OCI-LY3 (cell line): ENCODE data around the gene COPS3.

Experiments
- H2AFZ ChIP-seq: fragments of 200-600, 300-600 bp; shearing (Covaris generic); 2 replicates; pipeline ENCODE4 v1.6.0; 2014; ENCODE audit warnings: antibody characterized with exemption, low read depth, low read length
- H3K27ac ChIP-seq: fragments of 200-600, 300-600 bp; sonication (generic); 2 replicates; pipeline ENCODE4 v1.5.1; 2014; ENCODE audit warnings: mild to moderate bottlenecking, low read length, moderate library complexity, mixed read lengths
- H3K27me3 ChIP-seq: fragments of 200-600, 300-600 bp; sonication (generic); 2 replicates; pipeline ENCODE4 v1.6.1; 2014; ENCODE audit warnings: low read depth, low read length, mixed read lengths
- H3K36me3 ChIP-seq: fragments of 200-600, 300-600 bp; sonication (generic); replicated peaks from 2 replicates; pipeline ENCODE3; 2014; ENCODE audit warnings: low read depth, low read length, mixed read lengths
- H3K4me1 ChIP-seq: fragments of 300-600, 200-600 bp; sonication (generic); 2 replicates; pipeline ENCODE4 v1.6.1; 2014; ENCODE audit warnings: low read length, mixed read lengths
- H3K4me2 ChIP-seq: fragments of 200-600, 300-600 bp; sonication (generic); 2 replicates; pipeline ENCODE4 v1.6.1; 2014; ENCODE audit warnings: low read length, mixed read lengths
- H3K4me3 ChIP-seq: fragments of 300-600, 200-600 bp; sonication (generic); 2 replicates; pipeline ENCODE4 v1.5.1; 2014; ENCODE audit warnings: antibody characterized with exemption, mild to moderate bottlenecking, low read length, moderate library complexity
- H3K79me2 ChIP-seq: fragments of 300-600, 200-600 bp; shearing (Covaris generic); 2 replicates; pipeline ENCODE4 v1.6.1; 2014; ENCODE audit warnings: mild to moderate bottlenecking, low read length, mixed read lengths
- H3K9ac ChIP-seq: fragments of 300-600, 200-600 bp; shearing (Covaris generic); 2 replicates; pipeline ENCODE4 v1.6.0; 2014; ENCODE audit warnings: mild to moderate bottlenecking, low read length, moderate library complexity
- H3K9me3 ChIP-seq: fragments of 200-600, 300-600 bp; shearing (Covaris generic); 2 replicates; pipeline ENCODE4 v1.6.1; 2014; ENCODE audit warnings: low read length, mixed read lengths; ENCODE audit not compliant: insufficient read depth
- H4K20me1 ChIP-seq: fragments of 200-600, 300-600 bp; sonication (generic); 2 replicates; pipeline ENCODE4 v1.6.1; 2016; ENCODE audit warnings: low read length, mixed read lengths; ENCODE audit not compliant: insufficient read depth
- CTCF ChIP-seq: fragments of 200-600, 300-600 bp; sonication (generic); IDR thresholded peaks from 2 replicates; pipeline ENCODE4 v1.5.1; 2014; ENCODE audit warnings: antibody characterized with exemption, low read length, low read depth
- EZH2phosphoT487 ChIP-seq: fragments of 200-600 bp; shearing (Covaris generic); IDR thresholded peaks from 2 replicates; pipeline ENCODE4 v1.6.1; 2018; ENCODE audit warnings: antibody characterized with exemption, mixed run types, low read depth

The COPS3 gene

DNA sequence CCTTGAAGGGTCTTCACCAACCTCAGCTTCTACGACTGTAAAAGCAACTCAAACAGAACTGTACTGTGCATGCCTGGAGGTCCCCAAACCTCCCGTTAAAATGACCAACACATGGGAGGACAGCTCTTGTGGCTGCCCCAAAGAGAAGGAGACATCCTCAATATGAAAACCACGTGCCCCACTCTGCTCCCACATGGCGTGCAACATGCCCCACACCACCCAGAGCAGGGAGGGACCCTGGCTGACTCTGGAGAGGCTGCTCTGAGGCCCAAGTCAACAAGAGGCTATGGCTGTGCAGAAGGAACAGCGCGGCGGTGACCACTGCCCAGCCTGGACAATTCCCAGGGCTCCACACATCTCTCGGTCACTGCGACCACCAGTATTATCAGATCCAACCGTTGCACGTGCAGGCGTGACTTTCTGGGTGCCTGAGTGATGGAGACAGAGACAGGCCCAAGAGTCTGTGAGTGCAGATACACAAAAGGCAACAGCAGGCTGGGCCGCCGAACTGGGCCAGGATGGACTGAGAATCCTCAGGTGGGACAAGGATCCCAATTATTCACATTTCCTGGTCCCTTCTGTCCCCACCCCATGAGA, 76.3 kb downstream of the COPS3 start:
- no peak overlapping the region for H3K27ac ChIP-seq
- peak overlapping the region; percentile 98 for H3K4me2 ChIP-seq
- H3K4me3 ChIP-seq, result peak overlapping the region; percentile 99
- H4K20me1 ChIP-seq, result peaks cover 8% of the 10 kb centered on the region
- TF ChIP-seq EZH2phosphoT487 (no peak), CTCF (no peak)
- H2AFZ ChIP-seq, result no peak overlapping the region
- peak overlapping the region; percentile 96 for H3K9ac ChIP-seq
- H3K27me3 ChIP-seq, result no peaks in the 10 kb centered on the region
- H3K79me2 ChIP-seq, result peaks cover 54% of the 10 kb centered on the region
- H3K4me1 ChIP-seq, result peaks cover 18% of the 10 kb centered on the region
- H3K36me3 ChIP-seq, result peaks cover 19% of the 10 kb centered on the region
- H3K9me3 ChIP-seq, result no peaks in the 10 kb centered on the region

- Histone ChIP-seq H3K9ac (peak overlapping the region; percentile 96), H3K36me3 (peaks cover 19% of the 10 kb centered on the region), H2AFZ (no peak overlapping the region), H3K4me2 (peak overlapping the region; percentile 98), H3K79me2 (peaks cover 54% of the 10 kb centered on the region), H3K4me3 (peak overlapping the region; percentile 99), H4K20me1 (peaks cover 8% of the 10 kb centered on the region), H3K27me3 (no peaks in the 10 kb centered on the region), H3K27ac (no peak overlapping the region), H3K9me3 (no peaks in the 10 kb centered on the region), H3K4me1 (peaks cover 18% of the 10 kb centered on the region)
- TF ChIP-seq EZH2phosphoT487 (no peak), CTCF (no peak)
Observed at GRCh38 chr17:17204041-17204591, 76.9 kb downstream of the COPS3 start.

- H3K36me3 ChIP-seq, result peaks cover 19% of the 10 kb centered on the region
- TF ChIP-seq EZH2phosphoT487, result no peak
- TF ChIP-seq CTCF, result no peak
- H3K27me3 ChIP-seq, result no peaks in the 10 kb centered on the region
- H2AFZ ChIP-seq, result no peak overlapping the region
- no peak overlapping the region for H3K4me3 ChIP-seq
- no peak overlapping the region for H3K27ac ChIP-seq
- no peak overlapping the region for H3K4me2 ChIP-seq
- H3K4me1 ChIP-seq, result peaks cover 18% of the 10 kb centered on the region
- H3K79me2 ChIP-seq, result peaks cover 56% of the 10 kb centered on the region
- H4K20me1 ChIP-seq, result peaks cover 8% of the 10 kb centered on the region
- H3K9me3 ChIP-seq, result no peaks in the 10 kb centered on the region
- no peak overlapping the region for H3K9ac ChIP-seq
Observed at GRCh38 chr17:17203173-17203730, 77.8 kb downstream of the COPS3 start.

DNA sequence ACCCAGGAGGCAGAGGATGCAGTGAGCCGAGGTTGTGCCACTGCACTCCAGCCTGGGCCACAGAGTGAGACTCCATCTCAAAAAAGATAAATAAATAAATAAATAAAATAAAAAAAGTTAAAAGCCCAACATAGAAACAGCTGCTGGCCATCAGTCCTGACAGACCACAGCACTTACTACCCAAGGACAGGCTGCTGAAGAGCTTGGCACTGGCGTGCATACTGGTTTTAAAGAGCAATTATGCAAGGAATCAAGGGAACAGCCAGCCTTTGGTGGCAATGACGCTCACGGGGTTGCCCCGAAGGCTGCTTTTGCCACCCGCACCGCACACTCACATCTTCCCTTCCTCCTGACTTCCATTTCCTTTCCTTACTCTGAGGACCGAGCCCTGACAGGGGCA, 79.1 kb downstream of the COPS3 start:
- H3K9me3 ChIP-seq, result no peaks in the 10 kb centered on the region
- no peak overlapping the region for H2AFZ ChIP-seq
- no peak overlapping the region for H3K4me2 ChIP-seq
- no peaks in the 10 kb centered on the region for H3K27me3 ChIP-seq
- TF ChIP-seq EZH2phosphoT487, result no peak
- no peak for TF ChIP-seq CTCF
- H3K4me3 ChIP-seq, result no peak overlapping the region
- H3K79me2 ChIP-seq, result peaks cover 61% of the 10 kb centered on the region
- peaks cover 8% of the 10 kb centered on the region for H4K20me1 ChIP-seq
- peaks cover 18% of the 10 kb centered on the region for H3K4me1 ChIP-seq
- H3K36me3 ChIP-seq, result peaks cover 19% of the 10 kb centered on the region
- no peak overlapping the region for H3K27ac ChIP-seq
- no peak overlapping the region for H3K9ac ChIP-seq
